Stimulated activated CD8-positive, alpha-beta memory T cell treated with anti-CD3 and anti-CD28 coated beads, Interleukin-4, amount 100 ng/mL, for 1 hour (primary cell): ENCODE results near the gene DBN1.

ENCODE experiments used
- DNase-seq, 2 donors: peaks; one replicate each; pipeline ENCODE4 v3.0.0-alpha.2; 2020; ENCODE audit warnings: low read depth in 2 of 2, low spot score in 1 of 2

Gene DBN1

DNA sequence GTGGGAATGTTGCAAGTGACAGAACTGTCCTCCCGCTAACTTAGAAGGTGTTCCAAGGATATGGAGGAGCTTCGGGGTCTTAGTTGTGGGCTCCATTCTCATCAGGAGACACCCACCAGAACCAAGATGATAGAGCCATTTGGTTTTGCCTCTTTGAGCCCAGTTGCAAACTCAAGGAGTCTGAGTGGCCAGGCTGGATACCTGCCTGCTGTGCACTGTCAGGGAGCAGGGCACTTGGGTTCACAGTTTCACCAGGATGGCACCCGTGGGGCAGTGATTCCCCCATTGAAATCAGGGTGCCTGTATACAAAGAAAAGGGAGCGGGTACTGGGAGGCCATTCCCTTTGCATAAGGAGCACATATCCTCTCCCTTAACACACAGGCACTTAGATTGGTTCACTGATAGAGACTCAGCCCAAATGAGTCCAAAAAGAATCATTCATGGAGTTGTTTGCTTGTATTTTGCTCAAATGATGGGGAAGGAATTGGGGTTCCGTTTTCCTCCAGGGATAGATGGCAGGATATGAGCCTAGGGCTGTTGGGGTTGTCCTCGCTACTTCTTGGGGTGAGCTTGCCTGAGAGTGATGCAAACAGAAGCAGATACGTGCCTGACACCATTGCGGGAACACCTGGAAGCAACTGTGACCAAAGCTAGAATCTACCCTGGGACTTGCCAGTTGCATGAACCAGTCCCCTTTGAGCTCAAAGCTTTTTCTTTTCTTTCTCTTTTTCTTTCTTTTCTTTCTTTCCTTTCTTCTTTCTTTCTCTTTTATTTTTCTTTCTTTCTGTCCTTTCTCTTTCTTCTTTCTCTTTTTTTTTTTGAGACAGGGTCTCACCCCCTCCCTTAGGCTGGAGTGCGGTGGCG lies 28.1 kb downstream of the DBN1 start:
- no peak for DNase-seq

DNA sequence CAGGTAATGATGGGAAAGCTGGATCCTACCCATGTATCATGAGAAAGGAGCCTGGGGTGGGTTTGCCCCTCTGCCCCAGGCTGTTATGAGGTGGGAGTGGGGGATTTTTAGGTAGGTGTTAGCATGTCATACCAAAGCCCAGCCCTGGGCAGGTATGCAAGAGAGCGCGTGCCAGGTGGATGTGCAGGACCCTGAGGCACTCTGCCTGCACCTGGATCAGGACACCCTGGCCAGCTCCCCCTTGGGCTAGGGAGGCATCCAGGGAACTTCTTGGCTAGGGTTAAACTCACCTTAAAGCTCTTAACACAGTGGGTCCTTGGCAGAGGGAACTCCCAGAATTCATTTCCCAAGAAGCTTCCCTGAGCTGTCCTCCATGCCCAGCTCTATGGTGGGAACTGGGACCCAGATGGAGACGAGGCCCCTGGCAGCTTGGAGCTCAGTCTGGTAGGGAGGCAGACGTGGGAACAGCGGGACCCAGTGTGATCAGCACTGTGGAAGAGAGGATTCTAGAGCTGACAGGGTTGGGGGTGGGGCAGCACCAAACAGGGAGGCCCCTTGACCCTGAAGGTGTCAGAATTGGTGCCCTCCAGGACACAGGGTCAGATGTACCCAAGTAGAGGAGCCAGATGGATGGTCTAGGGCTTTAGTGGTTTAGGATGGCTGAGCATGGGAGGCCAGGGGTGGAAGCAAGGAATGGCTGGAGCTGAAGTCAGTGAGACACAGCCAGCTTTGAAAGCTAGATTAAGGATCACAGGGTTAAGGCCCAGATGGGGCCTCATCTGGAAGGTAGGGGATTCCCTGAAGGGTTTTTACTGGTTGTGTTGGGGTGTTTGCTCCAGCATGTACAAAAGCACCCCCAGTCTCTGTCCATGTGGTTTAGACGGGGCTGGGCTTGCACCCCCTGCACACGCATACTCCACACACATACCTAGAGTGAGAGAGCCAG lies 29.1 kb downstream of the DBN1 start:
- DNase-seq, result no peak

DNA sequence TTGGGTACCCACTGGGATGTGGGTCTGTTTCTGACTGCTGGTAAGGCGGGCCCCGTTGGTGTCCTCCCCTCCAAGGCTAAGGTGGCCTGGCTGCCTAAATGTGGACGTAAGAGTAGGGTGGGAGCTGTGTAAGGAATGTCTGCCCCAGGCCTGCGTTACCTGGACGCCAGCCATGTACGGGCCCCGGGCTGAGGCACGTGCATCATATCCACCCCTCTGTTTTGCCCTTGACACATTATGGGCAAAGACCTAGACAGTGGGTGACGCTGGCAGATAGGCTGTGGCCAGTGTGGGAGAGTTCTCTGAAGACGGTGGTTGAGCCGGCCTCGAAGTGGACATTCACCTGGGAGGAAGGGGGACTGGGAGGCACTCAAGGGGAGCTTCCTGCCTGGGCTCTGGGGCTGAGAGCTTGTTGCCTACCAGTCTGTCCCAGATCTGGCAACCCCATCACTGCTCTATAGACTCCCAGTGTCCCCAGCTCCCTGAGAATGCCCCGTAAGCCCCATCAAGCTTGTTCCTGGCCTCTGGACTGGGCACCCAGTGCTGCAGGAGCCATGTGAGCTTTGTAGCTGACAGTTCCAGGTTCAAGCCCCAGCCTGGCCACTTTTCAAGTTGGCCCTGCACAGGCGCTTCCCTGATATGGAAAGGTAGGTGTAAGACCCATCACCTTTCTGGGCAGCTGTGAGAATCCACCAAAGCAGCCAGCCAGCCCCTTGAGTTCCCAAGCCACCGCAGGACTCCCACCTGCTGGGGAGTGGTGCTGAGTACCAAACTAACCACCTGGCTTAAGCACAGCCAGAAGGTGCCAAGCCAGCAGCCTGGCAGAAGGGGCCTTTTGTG lies 30.1 kb downstream of the DBN1 start:
- no peak for DNase-seq

- no peak for DNase-seq
Measured at GRCh38 chr5:177442066-177442826, 31.2 kb downstream of the DBN1 start.

GRCh38 chr5:177440990-177441780 lies 32.2 kb downstream of the DBN1 start:
- no peak for DNase-seq

- DNase-seq, result no peak
Measured at GRCh38 chr5:177440211-177440989, 33.0 kb downstream of the DBN1 start.

- no peak for DNase-seq
Measured at GRCh38 chr5:177439518-177440053, 33.8 kb downstream of the DBN1 start.

- no peak for DNase-seq
Measured at GRCh38 chr5:177438468-177438867, 35.0 kb downstream of the DBN1 start.

GRCh38 chr5:177437623-177438022 lies 35.8 kb downstream of the DBN1 start:
- DNase-seq, result no peak

DNA sequence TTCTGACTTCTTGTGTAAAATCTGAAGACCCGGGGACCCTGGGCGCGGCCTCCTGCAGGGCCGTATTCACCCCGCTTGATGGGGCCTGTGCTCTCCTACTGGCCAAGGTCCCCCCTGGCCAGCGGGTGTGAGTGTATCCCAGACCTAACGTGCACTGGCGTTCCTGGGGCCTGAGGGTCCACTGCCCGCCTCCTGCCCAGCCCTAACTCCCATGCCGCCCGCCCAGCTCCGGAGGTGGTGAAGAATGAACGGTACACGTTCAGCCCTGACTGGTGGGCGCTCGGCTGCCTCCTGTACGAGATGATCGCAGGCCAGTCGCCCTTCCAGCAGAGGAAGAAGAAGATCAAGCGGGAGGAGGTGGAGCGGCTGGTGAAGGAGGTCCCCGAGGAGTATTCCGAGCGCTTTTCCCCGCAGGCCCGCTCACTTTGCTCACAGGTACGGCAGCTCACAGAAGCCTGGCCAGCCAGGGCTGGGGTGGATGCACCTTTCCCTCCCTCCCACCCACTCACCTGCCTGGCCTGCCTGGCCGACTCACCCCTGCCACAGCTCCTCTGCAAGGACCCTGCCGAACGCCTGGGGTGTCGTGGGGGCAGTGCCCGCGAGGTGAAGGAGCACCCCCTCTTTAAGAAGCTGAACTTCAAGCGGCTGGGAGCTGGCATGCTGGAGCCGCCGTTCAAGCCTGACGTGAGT lies 37.4 kb downstream of the DBN1 start:
- DNase-seq, result no peak

DNA sequence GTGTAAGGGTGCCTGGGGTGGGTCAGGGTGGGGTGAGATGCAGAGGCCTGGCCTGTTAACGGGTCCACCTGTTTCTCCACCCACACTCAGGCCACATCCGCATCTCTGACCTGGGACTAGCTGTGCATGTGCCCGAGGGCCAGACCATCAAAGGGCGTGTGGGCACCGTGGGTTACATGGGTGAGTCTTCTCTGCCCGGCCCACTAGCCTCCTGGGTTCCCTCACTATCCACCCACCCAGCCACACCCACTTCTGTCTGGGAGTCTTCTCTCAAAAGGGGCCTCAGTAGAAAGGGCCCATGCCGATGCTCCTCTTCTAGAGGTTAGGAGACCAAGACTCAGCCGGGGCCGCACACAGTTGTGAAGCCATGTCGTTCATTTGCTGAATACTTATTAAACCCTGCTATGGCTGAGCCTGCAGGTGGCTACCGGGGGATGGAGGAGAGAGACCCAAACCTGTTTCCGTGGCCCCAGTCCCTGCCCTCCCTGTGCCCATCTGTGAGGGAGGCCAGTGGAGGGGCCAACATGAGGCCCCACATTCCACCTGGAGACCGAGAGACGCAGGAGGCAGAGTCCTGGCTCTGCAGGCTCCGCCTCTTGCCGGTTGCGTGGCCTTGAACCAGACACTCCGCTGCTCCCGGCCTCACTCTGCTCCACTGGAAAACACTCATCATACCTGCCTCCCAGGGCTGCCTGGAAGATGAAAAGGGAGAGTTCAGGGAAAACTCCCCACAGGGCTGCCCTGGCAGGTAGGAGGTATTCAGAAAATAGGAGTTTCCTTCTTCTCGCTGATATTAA lies 38.3 kb downstream of the DBN1 start:
- no peak for DNase-seq

GRCh38 chr5:177434437-177434836 lies 39.0 kb downstream of the DBN1 start:
- no peak for DNase-seq

DNA sequence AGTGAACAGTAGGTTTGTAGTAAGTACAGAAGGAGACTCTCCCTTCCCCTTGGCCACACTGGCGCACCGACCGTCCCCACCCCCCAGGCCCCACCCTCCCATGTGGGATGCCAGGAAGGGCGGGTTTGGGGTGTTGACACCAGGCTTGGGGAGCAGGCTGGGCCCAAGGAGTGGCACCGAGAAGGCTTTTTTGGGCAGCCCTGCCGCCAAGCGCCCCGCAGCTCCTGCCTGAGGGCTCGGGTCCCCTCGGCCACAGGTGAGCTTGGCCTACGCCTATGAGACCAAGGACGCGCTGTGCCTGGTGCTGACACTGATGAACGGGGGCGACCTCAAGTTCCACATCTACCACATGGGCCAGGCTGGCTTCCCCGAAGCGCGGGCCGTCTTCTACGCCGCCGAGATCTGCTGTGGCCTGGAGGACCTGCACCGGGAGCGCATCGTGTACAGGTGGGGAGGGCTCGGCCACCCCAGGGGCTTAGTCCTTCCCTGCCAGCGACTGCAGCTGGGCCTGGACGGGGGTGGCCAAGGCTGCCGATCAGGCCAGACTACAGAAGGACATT lies 39.7 kb downstream of the DBN1 start:
- DNase-seq, result no peak

DNA sequence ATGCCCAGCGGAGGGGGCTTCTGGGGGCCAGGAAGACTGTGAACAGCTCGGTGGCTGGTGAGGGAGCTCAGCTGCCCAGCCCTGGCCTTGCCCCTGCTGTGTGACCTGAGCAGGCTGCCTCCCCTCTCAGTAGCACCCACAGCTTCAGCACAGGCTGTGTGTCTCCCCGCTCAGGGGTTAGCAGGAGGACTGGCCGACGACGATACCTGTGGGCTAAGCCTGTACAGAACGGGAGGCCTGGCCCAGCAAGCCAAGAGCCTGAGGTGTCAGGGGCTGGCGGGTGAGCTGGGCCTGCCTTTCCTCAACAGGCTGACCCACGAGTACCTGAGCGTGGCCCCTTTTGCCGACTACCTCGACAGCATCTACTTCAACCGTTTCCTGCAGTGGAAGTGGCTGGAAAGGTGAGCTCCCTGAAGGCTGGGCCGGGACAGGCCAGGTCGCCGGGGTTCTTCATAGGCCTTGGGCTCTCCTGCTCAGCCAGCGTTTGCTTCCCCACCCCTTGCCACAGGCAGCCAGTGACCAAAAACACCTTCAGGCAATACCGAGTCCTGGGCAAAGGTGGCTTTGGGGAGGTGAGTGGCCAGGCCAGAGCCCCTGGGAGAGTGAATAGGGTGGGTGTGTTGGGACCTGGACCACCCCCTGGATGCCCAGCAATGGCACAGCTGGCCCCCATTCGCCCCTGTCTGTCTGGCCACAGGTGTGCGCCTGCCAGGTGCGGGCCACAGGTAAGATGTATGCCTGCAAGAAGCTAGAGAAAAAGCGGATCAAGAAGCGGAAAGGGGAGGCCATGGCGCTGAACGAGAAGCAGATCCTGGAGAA lies 40.4 kb downstream of the DBN1 start:
- no peak for DNase-seq

GRCh38 chr5:177432143-177432838 lies 41.1 kb downstream of the DBN1 start:
- DNase-seq, result no peak
